Thyroid gland (tissue), 4 donors: Measurements from ENCODE around the gene TRPM5.

Experiments
- POLR2A ChIP-seq, 2 donors: fragments of 450-650 bp; IDR thresholded peaks; one replicate each; pipeline ENCODE4 v1.6.1; 2017; ENCODE audit warnings: antibody characterized with exemption in 2 of 2, mild to moderate bottlenecking in 2 of 2, moderate library complexity in 1 of 2
- TF ChIP-seq, protein P1 (sequence below), 6 experiments: fragments of 200-600 bp in 3 of 6; fragments of 450-650 bp in 3 of 6; sonication (generic) in 3 of 6; IDR thresholded peaks; one replicate each; pipeline ENCODE4 v1.5.1; 2016 to 2019; ENCODE audit warnings: antibody characterized with exemption in 6 of 6, mild to moderate bottlenecking in 2 of 6, inconsistent platforms in 1 of 6, moderate library complexity in 1 of 6

GRCh38 chr11:2426221-2426620 is 18.1 kb downstream of the TRPM5 start:
- TF ChIP-seq, protein P1, sequence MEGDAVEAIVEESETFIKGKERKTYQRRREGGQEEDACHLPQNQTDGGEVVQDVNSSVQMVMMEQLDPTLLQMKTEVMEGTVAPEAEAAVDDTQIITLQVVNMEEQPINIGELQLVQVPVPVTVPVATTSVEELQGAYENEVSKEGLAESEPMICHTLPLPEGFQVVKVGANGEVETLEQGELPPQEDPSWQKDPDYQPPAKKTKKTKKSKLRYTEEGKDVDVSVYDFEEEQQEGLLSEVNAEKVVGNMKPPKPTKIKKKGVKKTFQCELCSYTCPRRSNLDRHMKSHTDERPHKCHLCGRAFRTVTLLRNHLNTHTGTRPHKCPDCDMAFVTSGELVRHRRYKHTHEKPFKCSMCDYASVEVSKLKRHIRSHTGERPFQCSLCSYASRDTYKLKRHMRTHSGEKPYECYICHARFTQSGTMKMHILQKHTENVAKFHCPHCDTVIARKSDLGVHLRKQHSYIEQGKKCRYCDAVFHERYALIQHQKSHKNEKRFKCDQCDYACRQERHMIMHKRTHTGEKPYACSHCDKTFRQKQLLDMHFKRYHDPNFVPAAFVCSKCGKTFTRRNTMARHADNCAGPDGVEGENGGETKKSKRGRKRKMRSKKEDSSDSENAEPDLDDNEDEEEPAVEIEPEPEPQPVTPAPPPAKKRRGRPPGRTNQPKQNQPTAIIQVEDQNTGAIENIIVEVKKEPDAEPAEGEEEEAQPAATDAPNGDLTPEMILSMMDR (IDR thresholded peaks at IDR 0.05), result no peak
- no peak for TF ChIP-seq POLR2A (IDR thresholded peaks at IDR 0.05)
